Measurements from ENCODE around the gene ITPK1.

Gene ITPK1

GRCh38 chr14:92945959-92946846, 169.5 kb downstream of the ITPK1 start:
- no peak overlapping the region for H3K4me3 ChIP-seq (replicated peaks in 1 of 2; ENCODE audit: low read depth in 2 of 2, low read length in 2 of 2)
- DNase-seq (ENCODE audit: low read depth in 2 of 2) = peak; percentile 70 to 80
- no peak for TF ChIP-seq CTCF (IDR thresholded peaks at IDR 0.05; ENCODE audit: low read depth, low read length)

GRCh38 chr14:92945544-92945943, 170.2 kb downstream of the ITPK1 start:
- no peak overlapping the region for H3K4me3 ChIP-seq (replicated peaks in 1 of 2; ENCODE audit: low read depth in 2 of 2, low read length in 2 of 2)
- no peak for DNase-seq (ENCODE audit: low read depth in 2 of 2)
- no peak for TF ChIP-seq CTCF (IDR thresholded peaks at IDR 0.05; ENCODE audit: low read depth, low read length)

GRCh38 chr14:92944976-92945375, 170.7 kb downstream of the ITPK1 start:
- H3K4me3 ChIP-seq (replicated peaks in 1 of 2; ENCODE audit: low read depth in 2 of 2, low read length in 2 of 2) = no peak overlapping the region
- no peak for DNase-seq (ENCODE audit: low read depth in 2 of 2)
- no peak for TF ChIP-seq CTCF (IDR thresholded peaks at IDR 0.05; ENCODE audit: low read depth, low read length)

GRCh38 chr14:92943855-92944570, 171.7 kb downstream of the ITPK1 start:
- no peak for TF ChIP-seq CTCF (IDR thresholded peaks at IDR 0.05; ENCODE audit: low read depth, low read length)
- no peak for DNase-seq (ENCODE audit: low read depth in 2 of 2)

GRCh38 chr14:92942976-92943710, 172.6 kb downstream of the ITPK1 start:
- TF ChIP-seq CTCF (IDR thresholded peaks at IDR 0.05; ENCODE audit: low read depth, low read length) = no peak
- no peak for DNase-seq (ENCODE audit: low read depth in 2 of 2)

More at GRCh38 chr14:92943855-92944570, 171.7 kb downstream of the ITPK1 start:
- H3K4me3 ChIP-seq (replicated peaks in 1 of 2; ENCODE audit: low read depth in 2 of 2, low read length in 2 of 2) = no peak overlapping the region

GRCh38 chr14:92942576-92942975, 173.1 kb downstream of the ITPK1 start:
- no peak for DNase-seq (ENCODE audit: low read depth in 2 of 2)
- TF ChIP-seq CTCF (IDR thresholded peaks at IDR 0.05; ENCODE audit: low read depth, low read length) = no peak
- no peak overlapping the region for H3K4me3 ChIP-seq (replicated peaks in 1 of 2; ENCODE audit: low read depth in 2 of 2, low read length in 2 of 2)

More at GRCh38 chr14:92942976-92943710, 172.6 kb downstream of the ITPK1 start:
- H3K4me3 ChIP-seq (replicated peaks in 1 of 2; ENCODE audit: low read depth in 2 of 2, low read length in 2 of 2) = no peak overlapping the region

All from cardiac fibroblast (primary cell).